ENCODE results near the gene TOMM70. TPM values are rescaled to one million over a fixed set of nuclear protein-coding genes. Genes with fewer than 3 reads are reported as not detected.

The TOMM70 gene
- polyA plus RNA-seq, 2 of the 4 experiments (the other 2 are of a cell fraction), result 49.3 to 61.8 TPM

- Histone ChIP-seq H3K4me2 (no peak overlapping the region), H3K27ac (no peak overlapping the region), H3K4me1 (no peaks in the 10 kb centered on the region), H3K9me3 (no peaks in the 10 kb centered on the region; the same call in 2 of the 3 replicates), H3K4me3 (no peak overlapping the region)
- POLR2A ChIA-PET, result no interaction called here
- TF ChIP-seq BHLHE40 (IDR thresholded peaks at IDR 0.05; ENCODE audit: low read depth, low read length) (no peak), PHF8 (IDR thresholded peaks at IDR 0.05; ENCODE audit: borderline replicate concordance, low read depth) (no peak), FOSL2 (IDR thresholded peaks at IDR 0.05) (no peak), FOSL2 (CRISPR knock-in tag; IDR thresholded peaks at IDR 0.05) (no peak), FOXS1 (CRISPR knock-in tag; IDR thresholded peaks at IDR 0.05) (no peak), REST (IDR thresholded peaks at IDR 0.05) (no peak)
- CTCF ChIA-PET, result no interaction called here
- no peak for DNase-seq (ENCODE audit: low read depth in 1 of 2, low spot score in 1 of 2)
- ATAC-seq, result no peak
- FAIRE-seq, result no peak
Measured at GRCh38 chr3:100443690-100444089, 42.8 kb upstream of the TOMM70 start.

GRCh38 chr3:100440895-100441294 is 40.0 kb upstream of the TOMM70 start:
- no peak for TF ChIP-seq RFX5 (IDR thresholded peaks at IDR 0.05)
- no peak for TF ChIP-seq EP300 (IDR thresholded peaks at IDR 0.05)
- no peak for TF ChIP-seq JUN (IDR thresholded peaks at IDR 0.05)
- no peak for TF ChIP-seq FOXS1 (CRISPR knock-in tag; IDR thresholded peaks at IDR 0.05)
- no peak for TF ChIP-seq NPAS2 (CRISPR knock-in tag; IDR thresholded peaks at IDR 0.05; ENCODE audit: borderline replicate concordance)
- no peak for TF ChIP-seq RARB (CRISPR knock-in tag; IDR thresholded peaks at IDR 0.05)
- TF ChIP-seq ELK1 (IDR thresholded peaks at IDR 0.05; ENCODE audit: low read depth, low read length), result no peak
- no peak for TF ChIP-seq HDAC2 (IDR thresholded peaks at IDR 0.05)
- no peak for TF ChIP-seq ATOH8 (CRISPR knock-in tag; IDR thresholded peaks at IDR 0.05; ENCODE audit: low read depth)
- TF ChIP-seq NR3C1 (IDR thresholded peaks at IDR 0.05), result no peak
- TF ChIP-seq USF2 (IDR thresholded peaks at IDR 0.05), result no peak
- no peak for TF ChIP-seq FOSL2 (IDR thresholded peaks at IDR 0.05)
- TF ChIP-seq FOSL2 (CRISPR knock-in tag; IDR thresholded peaks at IDR 0.05), result no peak
- TF ChIP-seq EHF (CRISPR knock-in tag; IDR thresholded peaks at IDR 0.05), result no peak
- TF ChIP-seq REST (IDR thresholded peaks at IDR 0.05), result no peak
- TF ChIP-seq PBX3 (IDR thresholded peaks at IDR 0.05), result no peak
- ATAC-seq, result no peak
- DNase-seq (ENCODE audit: low read depth in 1 of 2, low spot score in 1 of 2), result no peak
- CTCF ChIA-PET, result interaction anchor here (1.1 kb wide), 2 partner anchors 8 to 22 kb away, joined by 4 to 5 read pairs; no protein-coding TSS in a partner anchor
- Histone ChIP-seq H3K9me3 (no peaks in the 10 kb centered on the region), H3K4me2 (no peak overlapping the region), H3K4me1 (no peaks in the 10 kb centered on the region), H3K27ac (no peak overlapping the region), H3K4me3 (no peak overlapping the region)
- WGBS (ENCODE audit: missing lambda C conversion rate), result 68% methylated on average over 3 of the region's 3 CpGs
- FAIRE-seq, result no peak
- POLR2A ChIA-PET, result no interaction called here

All from A549 (cell line).